ENCODE measurements around the gene SH3GL2. TPM values are rescaled to one million over a fixed set of nuclear protein-coding genes. Genes with fewer than 3 reads are reported as not detected.

The SH3GL2 gene
- total and polyA plus RNA-seq, 2 donors (not counting 3 experiments of a cell fraction or from before 2014, with no cell fraction given) = 0.12 TPM; not detected in 1

DNA sequence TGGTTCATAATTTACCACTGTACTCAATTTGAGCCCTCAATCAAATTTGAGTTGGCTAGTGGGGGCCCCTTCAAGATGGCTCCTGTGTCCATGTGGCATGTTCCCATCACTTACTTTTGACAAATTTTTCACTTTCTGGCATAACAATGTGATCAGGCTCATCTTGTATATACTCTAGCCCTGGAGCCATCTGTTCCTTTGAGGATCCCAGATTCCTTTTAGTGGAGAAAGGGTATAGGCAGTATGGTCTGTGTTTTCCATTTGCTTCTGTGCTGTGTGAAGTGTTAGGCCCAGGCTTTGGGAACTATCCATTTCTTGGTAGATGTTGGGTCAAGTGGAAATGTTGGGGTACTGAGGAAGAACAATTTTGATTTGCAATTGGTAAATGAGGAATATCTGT lies 45.7 kb downstream of the SH3GL2 start:
- Histone ChIP-seq H3K4me3 (replicated peaks in 1 of 3; ENCODE audit: insufficient read depth in 1 of 3, low read depth in 1 of 3, low read length in 3 of 3) (no peak overlapping the region), H3K9me3 (replicated peaks; ENCODE audit: control insufficient read depth, insufficient read depth, low read length) (no peaks in the 10 kb centered on the region), H3K9me1 (replicated peaks; ENCODE audit: control insufficient read depth, extremely low read depth, insufficient read depth, low read length) (no peaks in the 10 kb centered on the region), H2AFZ (ENCODE audit: low read depth, low read length) (no peak overlapping the region), H3K27ac (ENCODE audit: insufficient read depth, low read depth, low read length) (no peak overlapping the region), H3K4me2 (ENCODE audit: insufficient read depth, low read length) (no peak overlapping the region), H4K20me1 (replicated peaks; ENCODE audit: control insufficient read depth, extremely low read depth, insufficient read depth, low read length) (no peaks in the 10 kb centered on the region), H3K36me3 (ENCODE audit: control insufficient read depth in 2 of 2, extremely low read depth in 1 of 2, insufficient read depth in 2 of 2, low read length in 2 of 2) (no peaks in the 10 kb centered on the region), H3K79me2 (ENCODE audit: control insufficient read depth, insufficient read depth, low read length) (no peaks in the 10 kb centered on the region), H3K27me3 (ENCODE audit: control insufficient read depth in 2 of 2, insufficient read depth in 2 of 2, low read length in 2 of 2) (no peaks in the 10 kb centered on the region), H3K4me1 (ENCODE audit: control insufficient read depth, extremely low read depth, insufficient read depth, low read length) (no peaks in the 10 kb centered on the region), H3K9ac (replicated peaks; ENCODE audit: extremely low read depth, insufficient read depth, low read length) (no peak overlapping the region)
- FAIRE-seq = no peak
- intact Hi-C loops (cut with micrococcal nuclease) (no loop called here), dilution Hi-C loops (cut with MboI; ENCODE audit: extremely low pct_ligation_motif_present, low sequenced_read_pairs) (no loop called here)
- no peak for TF ChIP-seq POLR2AphosphoS5 (IDR thresholded peaks at IDR 0.05; ENCODE audit: insufficient read depth, low read depth, low read length)
- TF ChIP-seq MYC (IDR thresholded peaks at IDR 0.05; ENCODE audit: low read depth, low read length) = no peak
- TF ChIP-seq POLR2A (IDR thresholded peaks at IDR 0.05; ENCODE audit: low read depth, low read length) = no peak
- TF ChIP-seq, protein P1, sequence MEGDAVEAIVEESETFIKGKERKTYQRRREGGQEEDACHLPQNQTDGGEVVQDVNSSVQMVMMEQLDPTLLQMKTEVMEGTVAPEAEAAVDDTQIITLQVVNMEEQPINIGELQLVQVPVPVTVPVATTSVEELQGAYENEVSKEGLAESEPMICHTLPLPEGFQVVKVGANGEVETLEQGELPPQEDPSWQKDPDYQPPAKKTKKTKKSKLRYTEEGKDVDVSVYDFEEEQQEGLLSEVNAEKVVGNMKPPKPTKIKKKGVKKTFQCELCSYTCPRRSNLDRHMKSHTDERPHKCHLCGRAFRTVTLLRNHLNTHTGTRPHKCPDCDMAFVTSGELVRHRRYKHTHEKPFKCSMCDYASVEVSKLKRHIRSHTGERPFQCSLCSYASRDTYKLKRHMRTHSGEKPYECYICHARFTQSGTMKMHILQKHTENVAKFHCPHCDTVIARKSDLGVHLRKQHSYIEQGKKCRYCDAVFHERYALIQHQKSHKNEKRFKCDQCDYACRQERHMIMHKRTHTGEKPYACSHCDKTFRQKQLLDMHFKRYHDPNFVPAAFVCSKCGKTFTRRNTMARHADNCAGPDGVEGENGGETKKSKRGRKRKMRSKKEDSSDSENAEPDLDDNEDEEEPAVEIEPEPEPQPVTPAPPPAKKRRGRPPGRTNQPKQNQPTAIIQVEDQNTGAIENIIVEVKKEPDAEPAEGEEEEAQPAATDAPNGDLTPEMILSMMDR (IDR thresholded peaks at IDR 0.05; ENCODE audit: extremely low read depth in 1 of 2, insufficient read depth in 1 of 2, low read depth in 1 of 2, low read length in 2 of 2) = no peak
- TF ChIP-seq EZH2 (IDR thresholded peaks at IDR 0.05; ENCODE audit: borderline replicate concordance, low read depth, low read length, severe bottlenecking) = no peak
- TF ChIP-seq JUN (IDR thresholded peaks at IDR 0.05; ENCODE audit: borderline replicate concordance, insufficient read depth, insufficient read length, low read depth) = no peak
- no peak for TF ChIP-seq FOS (IDR thresholded peaks at IDR 0.05; ENCODE audit: borderline replicate concordance, insufficient read depth, low read length)
- TF ChIP-seq, protein P2, sequence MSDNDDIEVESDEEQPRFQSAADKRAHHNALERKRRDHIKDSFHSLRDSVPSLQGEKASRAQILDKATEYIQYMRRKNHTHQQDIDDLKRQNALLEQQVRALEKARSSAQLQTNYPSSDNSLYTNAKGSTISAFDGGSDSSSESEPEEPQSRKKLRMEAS (IDR thresholded peaks at IDR 0.05; ENCODE audit: insufficient read depth, insufficient read length) = no peak
- no peak for TF ChIP-seq GATA2 (IDR thresholded peaks at IDR 0.05; ENCODE audit: insufficient read depth, insufficient read length, low read depth, low read length)
- CTCF ChIA-PET = no interaction called here
- no TSS peak for BruUV-seq (replicated peaks)
- POLR2A ChIA-PET = no interaction called here
- no peak for DNase-seq (ENCODE audit: low read depth, low spot score)
